ENCODE measurements around the gene F2.
"Not testable (repeated sequence)": the region's sequence is repeated elsewhere in the genome, so short reads cannot be mapped to it uniquely, and the experiment has no call there.

The F2 gene

DNA sequence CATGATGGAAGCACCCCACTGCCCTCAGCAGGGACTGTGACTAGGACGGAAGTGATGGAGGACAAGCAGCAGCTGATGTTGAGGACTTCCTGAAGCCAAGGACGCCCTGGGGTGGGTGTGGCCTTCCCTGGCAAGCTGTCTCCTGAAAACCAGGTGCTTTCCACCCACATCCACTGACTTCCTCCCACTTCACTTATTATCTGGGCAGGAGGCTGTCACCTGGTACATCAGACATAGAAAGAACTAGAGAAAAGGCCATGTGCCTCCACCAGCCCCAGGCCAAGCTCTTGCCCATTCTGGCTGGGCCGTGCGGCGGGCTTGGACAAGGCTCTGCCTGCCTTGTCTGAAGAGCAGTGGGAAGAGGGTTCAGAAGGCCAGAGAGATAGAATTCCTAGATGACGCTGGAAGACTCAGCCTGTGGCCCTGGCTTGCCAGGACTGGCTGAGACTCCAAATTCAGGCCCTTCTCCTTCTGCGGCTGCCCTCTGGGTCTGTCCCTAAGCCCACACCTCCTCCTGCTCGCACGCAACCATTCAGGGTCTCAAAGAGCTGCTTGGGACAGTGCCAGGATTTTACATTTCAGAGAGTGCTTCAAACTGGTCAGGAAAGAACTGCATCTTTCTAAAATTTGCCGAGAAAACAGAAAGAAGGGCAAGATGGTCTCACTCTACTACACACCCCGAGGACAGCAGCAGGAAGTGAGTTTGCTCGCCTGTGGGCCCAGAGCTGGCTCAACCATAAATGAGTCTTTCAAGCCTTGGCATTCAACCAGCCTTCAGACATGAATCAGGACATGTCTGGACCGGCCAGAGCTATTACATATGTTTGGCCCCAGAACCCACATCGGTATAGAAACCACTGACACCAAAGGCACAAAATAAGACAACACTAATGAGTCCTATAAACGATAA is 31.9 kb upstream of the F2 start:
- DNase-seq (ENCODE audit: low read depth), result peak; percentile 84

DNA sequence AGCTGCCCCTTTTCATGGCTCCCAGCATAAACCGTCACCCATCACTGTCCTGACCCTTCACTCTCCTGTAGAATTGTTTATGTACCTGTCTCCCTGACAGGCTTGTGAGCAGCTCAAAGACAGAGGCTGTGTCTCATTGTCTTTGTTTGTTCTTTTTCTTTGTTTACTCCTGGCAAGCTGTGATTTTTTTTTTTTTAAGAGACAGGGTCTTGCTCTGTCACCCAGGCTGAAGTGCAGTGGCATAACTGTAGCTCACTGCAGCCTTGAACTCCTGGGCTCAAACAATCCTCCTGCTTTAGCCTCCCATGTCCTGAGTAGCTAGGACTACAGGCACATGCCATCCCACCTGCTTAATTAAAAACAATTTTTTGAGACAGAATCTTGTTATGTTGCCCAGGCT is 28.3 kb upstream of the F2 start:
- no peak for DNase-seq (ENCODE audit: low read depth)

DNA sequence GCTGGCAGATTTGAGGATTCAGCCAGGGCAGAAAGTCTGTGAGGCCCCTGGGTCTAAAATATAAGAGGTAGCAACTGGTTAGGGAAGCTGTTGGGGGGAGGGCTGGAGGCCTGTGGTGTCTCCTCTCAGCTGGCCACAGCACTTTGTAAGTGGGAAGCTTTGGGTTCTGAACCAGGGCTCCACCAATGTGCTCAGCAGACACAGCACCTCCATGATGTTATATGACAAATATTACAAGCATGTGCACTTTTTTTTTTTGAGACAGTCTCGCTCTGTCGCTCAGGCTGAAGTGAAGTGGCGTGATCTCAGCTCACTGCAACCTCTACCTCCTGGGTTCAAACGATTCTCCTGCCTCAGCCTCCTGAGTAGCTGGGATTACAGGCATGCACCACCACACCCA is 26.6 kb upstream of the F2 start:
- DNase-seq (ENCODE audit: low read depth), result no peak

DNA sequence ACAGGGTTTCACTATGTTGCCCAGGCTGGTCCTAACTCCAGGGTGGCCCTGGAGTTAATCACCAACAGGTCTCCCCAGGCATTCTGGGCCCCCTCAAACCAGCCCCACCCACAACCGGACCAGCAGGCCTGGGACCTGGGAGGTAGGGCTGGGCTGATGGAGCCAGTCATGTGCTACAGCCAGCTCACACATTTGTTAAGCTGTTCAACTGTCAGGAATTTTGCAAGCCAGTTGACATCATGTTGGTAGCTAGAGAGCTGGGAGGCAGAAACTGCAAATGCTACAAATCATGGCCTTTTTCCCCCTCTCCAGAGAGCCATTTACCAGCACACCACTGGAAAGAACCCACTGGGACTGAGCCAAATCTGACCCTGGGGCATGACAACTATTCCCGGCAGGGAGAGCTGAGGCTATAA is 25.4 kb upstream of the F2 start:
- DNase-seq (ENCODE audit: low read depth), result peak; percentile 67

DNA sequence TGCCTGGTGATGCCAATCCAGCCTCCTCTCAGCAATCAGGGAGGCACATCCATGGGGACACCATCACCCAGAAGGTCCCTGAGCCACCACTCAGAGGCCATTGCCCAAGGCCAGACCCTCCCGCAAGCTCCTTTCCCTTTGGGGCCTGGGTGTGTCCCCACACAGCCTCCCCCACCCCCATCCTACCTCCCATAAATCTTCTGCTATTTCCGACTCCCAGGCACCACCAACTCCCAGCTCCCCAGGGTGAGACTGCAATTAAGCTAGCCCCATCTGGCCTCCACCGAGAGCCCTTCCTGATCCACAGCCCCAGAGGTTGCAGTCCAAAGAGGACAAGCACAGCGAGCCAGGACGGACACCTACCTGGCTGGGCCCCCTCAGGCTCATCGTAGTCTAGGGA is 24.9 kb upstream of the F2 start:
- no peak for DNase-seq (ENCODE audit: low read depth)

DNA sequence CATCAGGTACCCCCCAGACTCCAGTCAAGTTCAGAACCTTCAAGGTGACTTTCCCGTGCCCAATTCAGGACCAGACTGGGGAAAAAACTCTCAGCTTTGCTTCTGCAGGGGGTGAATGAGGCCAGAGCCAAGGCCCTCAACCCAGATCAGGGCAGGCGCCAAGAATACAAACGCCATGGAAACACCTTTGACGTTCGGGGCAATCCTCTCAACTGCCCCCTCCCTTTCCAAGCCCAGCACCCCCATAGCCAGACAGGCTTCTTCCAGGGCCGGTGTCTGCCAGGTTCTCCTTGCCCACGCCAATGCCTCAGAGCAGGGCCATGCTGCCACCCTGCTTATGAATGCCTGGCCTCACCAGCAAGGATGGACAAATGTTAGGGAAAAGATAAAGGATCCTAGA is 24.4 kb upstream of the F2 start:
- no peak for DNase-seq (ENCODE audit: low read depth)

DNA sequence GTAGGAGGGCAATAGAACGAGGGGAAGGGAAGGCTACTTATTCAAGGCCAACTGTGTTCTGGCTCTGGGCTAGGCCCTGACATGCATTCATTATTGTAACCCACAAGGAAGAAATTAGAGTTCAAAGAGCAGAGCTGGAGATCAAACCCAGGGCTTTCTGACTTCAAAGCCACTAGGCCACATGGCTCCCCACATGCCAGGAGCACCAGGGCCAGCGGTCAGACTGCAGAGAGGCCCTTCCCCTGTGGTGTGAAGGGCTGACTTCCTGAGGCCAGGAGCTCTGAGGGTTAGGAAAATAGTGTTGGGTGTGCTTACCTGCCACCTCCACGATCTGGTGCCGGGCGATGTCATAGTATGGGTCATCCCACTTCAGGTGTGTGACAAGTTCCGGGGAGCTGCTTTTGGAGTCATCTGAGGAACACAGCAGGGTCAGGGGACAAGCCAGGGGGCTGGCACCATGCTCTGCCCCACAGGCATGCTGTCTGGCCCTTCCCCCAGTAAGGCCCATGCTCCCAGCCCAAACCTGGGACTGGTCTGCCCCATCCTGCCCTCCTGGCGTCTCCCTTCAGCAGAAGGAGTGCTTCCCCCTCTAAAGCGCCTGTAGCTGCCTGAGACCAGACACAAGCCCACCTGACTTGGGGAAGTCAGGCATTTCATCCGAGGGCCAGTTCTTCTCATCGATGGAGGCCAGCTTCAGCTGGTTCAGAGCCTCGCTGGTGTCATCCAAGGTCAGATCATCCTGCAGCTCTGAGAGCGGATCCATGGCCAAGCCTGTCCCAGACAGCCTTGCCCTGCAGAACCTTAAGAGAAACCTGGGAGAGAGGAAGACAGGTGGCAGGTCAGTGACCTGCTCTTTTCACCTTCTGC is 23.4 kb upstream of the F2 start:
- DNase-seq (ENCODE audit: low read depth), result no peak

DNA sequence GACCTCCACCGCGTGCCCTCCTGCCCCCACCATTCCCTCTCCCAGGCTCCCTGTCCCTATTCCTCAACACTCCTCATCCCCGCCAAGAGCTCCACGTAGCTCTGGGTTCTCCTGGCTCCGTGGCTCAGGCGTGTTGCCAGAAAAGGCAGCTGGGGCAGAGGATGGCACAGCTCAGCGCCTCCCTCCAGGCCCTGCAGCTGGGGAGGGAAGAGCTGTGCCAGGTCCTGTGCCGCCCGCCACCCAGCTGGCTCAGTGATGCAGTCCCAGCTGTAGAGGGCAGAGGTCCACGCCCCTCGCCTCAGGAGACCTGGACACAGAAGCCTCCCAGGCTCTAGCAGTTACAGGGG is 22.8 kb upstream of the F2 start:
- DNase-seq (ENCODE audit: low read depth), result no peak

DNA sequence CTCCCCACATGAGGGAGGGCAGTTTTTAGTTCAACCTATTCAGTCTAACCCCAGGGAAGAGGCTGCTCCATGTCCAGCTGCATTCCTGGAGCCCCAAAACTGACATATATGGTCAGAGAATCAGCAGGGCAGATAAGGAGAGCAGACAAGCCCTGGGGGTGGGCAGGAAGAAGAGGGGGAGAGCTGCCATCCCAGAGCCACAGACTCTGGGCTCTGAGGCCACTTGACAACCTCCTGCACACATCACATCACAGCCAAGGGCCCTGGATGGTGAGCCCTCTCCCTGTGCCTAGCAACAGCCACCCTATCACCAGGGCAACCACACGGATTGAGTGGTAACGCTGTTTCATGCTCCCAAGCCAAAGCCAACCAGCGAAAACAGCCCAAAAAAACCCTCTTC is 21.7 kb upstream of the F2 start:
- DNase-seq (ENCODE audit: low read depth), result no peak

DNA sequence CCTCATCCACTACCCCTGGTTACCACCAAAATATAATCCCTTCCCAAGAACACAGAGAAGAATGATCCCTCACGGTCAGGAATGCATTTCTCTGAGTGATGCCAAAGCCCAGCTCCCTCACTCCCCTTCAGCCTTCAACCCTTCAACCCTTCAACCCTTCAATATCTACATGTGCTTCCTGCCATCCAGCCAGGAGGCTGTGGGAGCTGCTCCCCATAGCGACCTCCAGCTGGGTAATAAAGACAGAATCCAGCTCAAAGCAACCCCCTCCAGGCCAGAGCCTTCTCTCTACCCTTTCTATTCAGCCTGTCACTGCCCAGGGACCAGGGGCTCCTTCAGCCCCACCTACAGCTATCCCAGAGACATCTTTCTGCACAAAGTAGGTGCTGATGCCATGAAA is 21.3 kb upstream of the F2 start:
- DNase-seq (ENCODE audit: low read depth), result no peak

DNA sequence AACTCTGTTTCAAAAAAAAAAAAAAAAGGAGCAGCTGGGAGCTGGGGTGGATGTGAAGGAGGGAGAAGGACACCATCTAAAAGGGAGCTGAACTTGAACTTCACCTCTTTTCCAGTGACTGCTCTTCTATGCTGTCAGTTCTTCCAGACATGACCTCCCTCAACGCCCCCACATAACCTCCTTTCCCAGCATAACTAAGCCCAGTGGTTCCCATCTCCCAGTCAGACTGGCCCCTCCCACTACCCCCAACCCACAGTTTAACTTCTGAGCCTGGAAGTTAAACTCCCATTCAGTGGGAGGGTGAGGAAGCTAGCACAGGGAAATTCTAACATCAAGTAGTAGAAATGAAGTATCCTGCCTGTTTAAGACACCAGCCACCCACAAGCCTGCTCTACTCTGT is 20.4 kb upstream of the F2 start:
- no peak for DNase-seq (ENCODE audit: low read depth)

DNA sequence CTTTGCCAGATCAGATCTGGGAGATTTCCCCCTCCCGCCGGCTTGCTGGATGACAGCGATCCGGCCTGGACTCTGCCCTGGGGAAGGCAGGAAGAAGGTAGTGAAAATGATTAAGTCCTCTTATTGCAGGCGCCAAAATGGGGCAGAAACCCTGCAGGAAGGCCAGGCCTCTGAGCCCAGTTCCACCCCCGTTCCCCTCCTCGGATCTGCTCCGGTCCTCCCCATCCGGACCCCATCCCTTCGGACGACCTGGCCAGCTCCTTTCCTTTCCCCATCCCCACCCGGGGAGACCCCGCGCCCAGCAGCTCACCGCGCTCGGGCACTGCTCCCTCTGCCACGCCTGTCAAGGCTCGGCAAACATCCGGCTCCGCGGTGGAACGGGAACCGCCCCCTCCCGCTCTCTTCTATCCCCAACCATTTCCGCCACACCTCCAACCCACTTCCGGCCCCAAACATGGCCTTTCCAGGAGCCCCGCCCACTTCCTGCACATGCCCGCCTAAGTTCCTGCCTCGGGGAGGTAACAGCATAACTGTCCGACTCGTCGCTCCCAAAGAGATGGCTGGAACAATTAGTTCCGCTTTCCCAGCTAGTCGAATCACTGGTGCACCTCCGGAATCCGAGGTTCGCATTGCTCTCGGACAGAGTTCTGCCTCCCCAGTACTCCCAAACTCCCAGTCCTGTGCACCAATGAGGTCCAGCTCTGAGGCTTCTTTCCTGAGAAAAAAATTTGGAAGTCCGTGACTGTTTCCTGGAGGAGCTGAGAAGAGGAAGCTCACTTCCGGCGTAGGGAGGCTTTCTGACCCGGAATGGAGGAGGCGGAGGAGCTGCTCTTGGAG is 18.6 kb upstream of the F2 start, which contains the start of the genes ARHGAP1 and ZNF408:
ARHGAP1 (minus strand) TSS at position 379 of the 837 bp plus-strand sequence. CDS start 4,512 bp downstream, outside the sequence.
ZNF408 (plus strand) TSS at position 791 of the 837 bp plus-strand sequence; CDS start at position 808, 17 bp downstream.
- peak; percentile 99 for DNase-seq (ENCODE audit: low read depth)

DNA sequence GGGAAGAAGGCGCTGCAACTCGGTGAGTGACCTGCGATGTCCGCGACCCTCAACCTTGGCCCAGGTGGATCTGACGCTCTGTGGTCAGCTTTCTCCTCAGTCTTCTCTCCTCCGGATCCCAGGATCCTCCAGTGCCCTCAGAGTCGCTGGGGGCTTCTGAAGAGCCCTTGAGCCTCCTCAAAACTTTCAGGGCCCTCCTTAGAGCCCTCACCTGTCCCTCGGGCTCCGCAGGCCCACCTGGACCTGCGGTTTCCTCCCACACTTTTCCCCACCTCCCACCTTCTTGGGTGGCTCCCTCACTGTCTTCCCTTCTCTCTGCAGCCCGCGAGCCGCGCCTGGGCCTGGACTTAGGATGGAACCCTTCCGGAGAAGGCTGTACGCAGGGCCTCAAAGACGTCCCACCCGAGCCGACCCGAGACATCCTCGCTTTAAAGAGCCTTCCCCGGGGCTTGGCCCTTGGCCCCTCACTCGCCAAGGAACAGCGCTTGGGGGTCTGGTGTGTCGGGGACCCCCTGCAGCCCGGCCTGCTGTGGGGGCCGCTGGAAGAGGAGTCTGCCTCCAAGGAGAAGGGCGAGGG is 17.8 kb upstream of the F2 start:
- no peak for DNase-seq (ENCODE audit: low read depth)

DNA sequence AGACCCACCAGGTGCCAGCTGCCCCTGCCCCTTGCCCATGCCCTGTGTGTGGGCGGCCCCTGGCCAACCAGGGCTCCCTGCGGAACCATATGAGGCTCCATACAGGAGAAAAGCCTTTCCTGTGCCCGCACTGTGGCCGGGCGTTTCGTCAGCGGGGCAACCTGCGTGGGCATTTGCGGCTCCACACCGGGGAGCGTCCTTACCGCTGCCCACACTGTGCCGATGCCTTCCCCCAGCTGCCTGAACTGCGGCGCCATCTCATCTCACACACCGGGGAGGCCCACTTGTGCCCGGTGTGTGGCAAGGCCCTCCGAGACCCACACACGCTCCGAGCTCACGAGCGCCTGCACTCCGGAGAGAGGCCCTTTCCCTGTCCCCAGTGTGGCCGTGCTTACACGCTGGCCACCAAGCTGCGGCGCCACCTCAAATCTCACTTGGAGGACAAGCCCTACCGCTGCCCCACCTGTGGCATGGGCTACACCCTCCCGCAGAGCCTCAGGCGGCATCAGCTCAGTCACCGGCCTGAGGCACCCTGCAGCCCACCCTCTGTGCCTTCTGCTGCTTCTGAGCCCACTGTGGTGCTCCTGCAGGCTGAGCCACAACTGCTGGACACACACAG is 13.8 kb upstream of the F2 start:
- no peak for DNase-seq (ENCODE audit: low read depth)

DNA sequence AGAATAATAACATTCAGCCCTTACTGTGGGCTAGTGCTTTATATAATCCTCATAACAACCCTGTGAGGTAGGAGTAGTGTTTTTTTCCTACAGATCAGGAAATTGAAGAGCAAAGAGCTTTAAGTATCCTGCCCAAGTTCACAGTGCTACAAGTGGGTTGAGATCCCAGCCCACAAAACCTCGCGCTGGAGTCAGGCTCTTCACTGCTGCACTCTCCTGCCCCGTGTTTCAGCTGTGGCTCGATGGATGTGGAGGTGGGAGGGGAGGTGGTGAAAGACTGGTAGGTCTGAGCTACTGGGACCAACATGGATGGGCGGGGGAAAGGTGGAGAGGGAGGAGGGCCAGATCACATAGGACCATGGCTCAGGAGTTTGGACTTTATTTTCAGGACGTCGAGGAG is 12.1 kb upstream of the F2 start:
- DNase-seq (ENCODE audit: low read depth), result no peak

DNA sequence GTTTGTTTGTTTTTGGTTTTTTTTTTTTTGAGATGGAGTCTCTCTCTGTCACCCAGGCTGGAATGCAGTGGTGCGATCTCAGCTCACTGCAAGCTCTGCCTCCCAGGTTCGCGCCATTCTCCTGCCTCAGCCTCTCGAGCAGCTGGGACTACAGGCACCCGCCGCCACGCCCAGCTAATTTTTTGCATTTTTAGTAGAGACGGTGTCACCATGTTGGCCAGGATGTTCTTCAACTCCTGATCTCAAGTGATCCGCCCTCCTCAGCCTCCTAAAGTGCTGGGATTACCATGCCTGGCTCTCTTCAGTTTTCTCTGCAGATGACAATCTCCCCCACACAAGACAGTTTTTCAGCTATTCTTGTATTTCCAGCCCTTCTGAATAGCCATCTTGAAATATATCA is 9.7 kb upstream of the F2 start:
- DNase-seq (ENCODE audit: low read depth), result not testable (repeated sequence)

DNA sequence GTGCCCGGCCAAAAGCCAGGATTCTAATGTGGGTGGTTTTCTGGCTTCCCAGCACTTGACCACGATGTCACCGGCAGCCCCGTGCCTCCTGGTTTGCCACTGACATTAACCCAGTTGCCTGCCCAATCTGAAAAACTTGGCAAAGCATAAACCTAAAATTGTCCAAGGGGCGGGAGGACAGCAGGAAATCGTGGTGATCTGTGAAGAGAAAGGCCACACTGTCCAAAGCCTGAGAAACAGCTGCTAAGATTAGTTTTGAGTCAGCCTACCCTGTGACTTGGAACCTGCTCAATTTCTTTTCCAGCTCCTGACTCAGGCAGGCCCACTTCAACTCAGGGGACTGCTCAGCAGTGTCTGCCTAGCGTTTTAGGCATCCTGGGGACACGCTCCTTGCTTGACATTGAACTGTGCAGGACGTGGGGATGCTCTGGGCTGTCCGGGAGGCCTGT is 8.2 kb upstream of the F2 start:
- peak; percentile 96 for DNase-seq (ENCODE audit: low read depth)

DNA sequence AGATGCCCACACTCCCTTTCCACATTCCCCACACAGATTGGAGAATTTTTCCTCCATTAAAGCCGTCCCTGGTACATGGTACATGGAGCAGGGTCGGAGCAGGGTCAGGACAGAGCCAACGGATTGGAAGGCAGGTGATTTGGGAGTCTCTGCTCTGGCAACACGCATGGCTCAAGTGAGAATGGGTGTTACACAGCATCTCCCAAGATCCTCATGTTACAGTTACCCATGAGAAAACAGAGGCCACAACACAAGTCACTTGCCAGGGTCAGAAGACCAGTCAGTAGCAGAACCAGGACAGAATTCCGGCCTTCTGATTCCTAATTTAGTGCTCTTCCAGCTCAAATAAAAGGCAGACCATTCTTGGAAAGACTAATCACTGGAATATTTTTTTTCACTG is 7.7 kb upstream of the F2 start:
- peak; percentile 48 for DNase-seq (ENCODE audit: low read depth)

DNA sequence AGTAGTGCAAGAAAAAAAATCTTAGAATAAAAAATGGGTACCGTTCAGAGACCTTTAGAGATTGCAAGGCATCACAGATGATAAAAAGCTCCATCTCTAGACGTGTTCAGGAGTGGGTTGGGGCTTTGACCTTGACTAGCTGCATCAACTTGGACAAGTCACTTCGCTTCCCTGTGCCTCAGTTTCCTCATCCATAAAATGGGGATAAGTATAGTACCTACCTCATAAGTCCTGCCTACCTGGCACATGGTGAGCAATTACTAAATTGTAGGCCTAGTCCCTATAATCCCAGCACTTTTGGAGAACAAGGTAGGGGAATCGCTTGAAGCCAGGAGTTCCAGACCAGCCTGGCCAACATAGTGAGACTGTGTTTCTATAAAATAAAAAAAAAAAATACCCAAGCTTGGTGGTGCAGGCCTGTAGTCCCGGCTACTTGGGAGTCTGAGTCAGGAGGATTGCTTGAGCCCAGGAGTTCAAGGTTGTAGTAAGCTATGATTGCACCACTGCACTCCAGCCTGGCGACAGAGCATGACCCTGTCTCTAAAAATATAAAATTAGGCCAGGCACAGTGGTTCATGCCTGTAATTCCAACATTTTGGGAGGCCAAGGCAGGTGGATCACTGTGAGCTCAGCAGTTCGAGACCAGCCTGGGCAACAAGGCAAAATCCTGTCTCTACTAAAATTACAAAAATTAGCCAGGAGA is 6.0 kb upstream of the F2 start:
- no peak for DNase-seq (ENCODE audit: low read depth)

DNA sequence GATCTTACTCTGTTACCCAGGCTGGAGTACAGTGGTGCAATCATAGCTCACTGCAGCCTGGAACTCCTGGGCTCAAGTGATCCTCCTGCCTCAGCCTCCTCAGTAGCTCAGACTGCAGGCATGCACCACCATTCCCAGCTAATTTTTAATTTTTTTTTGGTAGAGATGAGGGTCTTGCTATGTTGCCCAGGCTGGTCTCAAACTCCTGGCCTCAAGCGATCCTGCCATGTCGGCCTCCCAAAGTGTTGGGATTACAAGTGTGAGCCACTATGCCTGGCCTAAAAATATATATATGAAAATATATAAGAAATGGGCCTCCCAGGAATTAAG is 1.2 kb upstream of the F2 start:
- DNase-seq (ENCODE audit: low read depth), result not testable (repeated sequence)

Measured in iris pigment epithelial cell (primary cell).